Embryonic facial prominence (tissue), 1 donor: ENCODE results near the gene SEPTIN3.

ENCODE experiments used
- DNase-seq: peaks from one replicate; pipeline ENCODE4 v3.0.0-alpha.2; 2016; ENCODE audit errors: extremely low spot score

The SEPTIN3 gene

GRCh38 chr22:42018224-42018623 lies 49.0 kb downstream of the SEPTIN3 start:
- DNase-seq, result no peak
